DND-41 (cell line): ENCODE data around the gene NCAM2.
A peak's percentile ranks its signal among the peaks of the same experiment; 100 is the strongest.

Experiments used
- ATAC-seq: fragments of 200-7000 bp; cut with Tn5 transposase; 3 replicates; pipeline ENCODE4 v1.9.1; 2021; ENCODE audit warnings: low read depth; ENCODE audit not compliant: insufficient read depth
- DNase-seq: peaks from one replicate; pipeline ENCODE4 v3.0.0-alpha.2; 2020
- H2AFZ ChIP-seq: 2 replicates; pipeline ENCODE4 v1.6.0; 2012; ENCODE audit warnings: low read depth, low read length
- H3K27ac ChIP-seq: 2 replicates; pipeline ENCODE4 v1.5.1; 2012; ENCODE audit warnings: low read length, inconsistent platforms
- H3K27me3 ChIP-seq: fragments of 200-600 bp; sonication (generic); 2 replicates; pipeline ENCODE4 v1.6.0; 2012; ENCODE audit warnings: low read length, mild to moderate bottlenecking, inconsistent platforms; ENCODE audit not compliant: insufficient read depth, poor library complexity
- H3K36me3 ChIP-seq: 2 replicates; pipeline ENCODE4 v1.5.1; 2012; ENCODE audit warnings: low read length, inconsistent platforms; ENCODE audit not compliant: insufficient read depth
- H3K4me1 ChIP-seq: 2 replicates; pipeline ENCODE4 v1.5.1; 2012; ENCODE audit warnings: mild to moderate bottlenecking, low read length; ENCODE audit not compliant: insufficient read depth
- H3K4me2 ChIP-seq: 2 replicates; pipeline ENCODE4 v1.6.0; 2012; ENCODE audit warnings: mild to moderate bottlenecking, moderate library complexity, low read length, inconsistent platforms; ENCODE audit not compliant: insufficient read depth
- H3K4me3 ChIP-seq, 2 experiments: fragments of 200-600 bp in 1 of 2; shearing (Covaris generic) in 1 of 2; 2 replicates each; pipeline ENCODE4 v1.5.1; 2012 to 2016; ENCODE audit warnings: inconsistent platforms in 2 of 2, low read length in 2 of 2, mild to moderate bottlenecking in 2 of 2, low read depth in 1 of 2, moderate library complexity in 1 of 2
- H3K79me2 ChIP-seq: 2 replicates; pipeline ENCODE4 v1.6.0; 2012; ENCODE audit warnings: low read length, inconsistent platforms; ENCODE audit not compliant: insufficient read depth
- H3K9ac ChIP-seq: 2 replicates; pipeline ENCODE4 v1.6.0; 2012; ENCODE audit warnings: low read depth, mild to moderate bottlenecking, inconsistent platforms, low read length, moderate library complexity
- H3K9me3 ChIP-seq: 2 replicates; pipeline ENCODE4 v1.5.1; 2012; ENCODE audit warnings: low read length, moderate library complexity, mild to moderate bottlenecking, inconsistent platforms; ENCODE audit not compliant: insufficient read depth, severe bottlenecking
- H4K20me1 ChIP-seq: 2 replicates; pipeline ENCODE4 v1.6.0; 2012; ENCODE audit warnings: low read length; ENCODE audit not compliant: insufficient read depth
- CTCF ChIP-seq: IDR thresholded peaks from 2 replicates; pipeline ENCODE4 v1.5.1; 2012; ENCODE audit warnings: borderline replicate concordance, low read length, moderate library complexity, mild to moderate bottlenecking; ENCODE audit not compliant: poor library complexity, severe bottlenecking; ENCODE audit errors: extremely low read depth
- EZH2 ChIP-seq: IDR thresholded peaks from 3 replicates; pipeline ENCODE4 v1.6.1; 2012; ENCODE audit warnings: borderline replicate concordance, low read depth, mild to moderate bottlenecking, moderate library complexity, low read length, inconsistent platforms; ENCODE audit not compliant: severe bottlenecking

Gene NCAM2

GRCh38 chr21:21297211-21297610, 299.0 kb downstream of the NCAM2 start:
- H3K4me3 ChIP-seq, result no peak overlapping the region

GRCh38 chr21:21301013-21301412, 302.8 kb downstream of the NCAM2 start:
- no peaks in the 10 kb centered on the region for H3K36me3 ChIP-seq
- H3K4me3 ChIP-seq, result no peak overlapping the region
- H3K9ac ChIP-seq, result no peak overlapping the region
- H3K27me3 ChIP-seq, result no peaks in the 10 kb centered on the region
- no peaks in the 10 kb centered on the region for H3K9me3 ChIP-seq
- H3K4me2 ChIP-seq, result no peak overlapping the region
- no peaks in the 10 kb centered on the region for H3K4me1 ChIP-seq
- H4K20me1 ChIP-seq, result no peaks in the 10 kb centered on the region
- no peaks in the 10 kb centered on the region for H3K79me2 ChIP-seq
- H2AFZ ChIP-seq, result no peak overlapping the region
- no peak for ATAC-seq
- TF ChIP-seq EZH2, result no peak
- TF ChIP-seq CTCF, result no peak
- DNase-seq, result no peak
- no peak overlapping the region for H3K27ac ChIP-seq

More at GRCh38 chr21:21297211-21297610, 299.0 kb downstream of the NCAM2 start:
- Histone ChIP-seq H3K36me3 (no peaks in the 10 kb centered on the region), H3K9me3 (no peaks in the 10 kb centered on the region), H3K4me2 (no peak overlapping the region), H3K79me2 (no peaks in the 10 kb centered on the region), H2AFZ (no peak overlapping the region), H3K9ac (no peak overlapping the region), H4K20me1 (no peaks in the 10 kb centered on the region), H3K27ac (no peak overlapping the region), H3K27me3 (no peaks in the 10 kb centered on the region), H3K4me1 (no peaks in the 10 kb centered on the region)
- DNase-seq (no peak), ATAC-seq (no peak)
- no peak for TF ChIP-seq EZH2
- no peak for TF ChIP-seq CTCF

- H3K79me2 ChIP-seq, result no peaks in the 10 kb centered on the region
- ATAC-seq, result no peak
These were observed 311.3 kb downstream of the NCAM2 start for GRCh38 chr21:21309510-21309909.

More at GRCh38 chr21:21309510-21309909, 311.3 kb downstream of the NCAM2 start:
- TF ChIP-seq CTCF, result no peak
- no peak for TF ChIP-seq EZH2
- Histone ChIP-seq H3K9ac (no peak overlapping the region), H3K27ac (no peak overlapping the region), H3K4me3 (no peak overlapping the region), H2AFZ (peak overlapping the region; percentile 21; the same call in 1 of the 2 replicates), H3K36me3 (no peaks in the 10 kb centered on the region), H3K27me3 (no peaks in the 10 kb centered on the region), H3K4me2 (no peak overlapping the region), H3K4me1 (no peaks in the 10 kb centered on the region), H4K20me1 (no peaks in the 10 kb centered on the region), H3K9me3 (no peaks in the 10 kb centered on the region)
- DNase-seq, result no peak
